ENCODE data around the gene R3HCC1L.

R3HCC1L gene

GRCh38 chr10:98292971-98293370, 158.5 kb downstream of the R3HCC1L start:
- DNase-seq, result no peak

- no peak for DNase-seq
Observed at GRCh38 chr10:98293550-98294269, 159.3 kb downstream of the R3HCC1L start.

GRCh38 chr10:98294270-98294627, 159.8 kb downstream of the R3HCC1L start:
- DNase-seq, result no peak
